ENCODE results near the gene RPN1.

- TF ChIP-seq HDAC6 (IDR thresholded peaks at IDR 0.05; ENCODE audit: unreplicated experiment) (no peak), POLR2AphosphoS5 (IDR thresholded peaks at IDR 0.05; ENCODE audit: low read length) (no peak), POLR2A (IDR thresholded peaks at IDR 0.05; ENCODE audit: low read depth, low read length) (no peak), CTCF (IDR thresholded peaks at IDR 0.05 in 2 of 3, conservative IDR thresholded peaks at IDR 0.05 in 1 of 3; ENCODE audit: control insufficient read depth in 2 of 3, extremely low read depth in 1 of 3, insufficient read depth in 1 of 3, low read depth in 3 of 3, low read length in 3 of 3) (no peak), ZBTB33 (IDR thresholded peaks at IDR 0.05) (no peak)
Observed at GRCh38 chr3:128572013-128572412, 78.6 kb downstream of the RPN1 start.

Data from GM12878 (cell line).